ENCODE results near the gene PEX11G. TPM values are rescaled to one million over a fixed set of nuclear protein-coding genes. Genes with fewer than 3 reads are reported as not detected.

PEX11G gene
- total and polyA plus RNA-seq, 9 of the 15 experiments (the other 6 are each of a cell fraction or from before 2014, with no cell fraction given) = 0.07 to 3.2 (median 0.70) TPM; not detected in 1

DNA sequence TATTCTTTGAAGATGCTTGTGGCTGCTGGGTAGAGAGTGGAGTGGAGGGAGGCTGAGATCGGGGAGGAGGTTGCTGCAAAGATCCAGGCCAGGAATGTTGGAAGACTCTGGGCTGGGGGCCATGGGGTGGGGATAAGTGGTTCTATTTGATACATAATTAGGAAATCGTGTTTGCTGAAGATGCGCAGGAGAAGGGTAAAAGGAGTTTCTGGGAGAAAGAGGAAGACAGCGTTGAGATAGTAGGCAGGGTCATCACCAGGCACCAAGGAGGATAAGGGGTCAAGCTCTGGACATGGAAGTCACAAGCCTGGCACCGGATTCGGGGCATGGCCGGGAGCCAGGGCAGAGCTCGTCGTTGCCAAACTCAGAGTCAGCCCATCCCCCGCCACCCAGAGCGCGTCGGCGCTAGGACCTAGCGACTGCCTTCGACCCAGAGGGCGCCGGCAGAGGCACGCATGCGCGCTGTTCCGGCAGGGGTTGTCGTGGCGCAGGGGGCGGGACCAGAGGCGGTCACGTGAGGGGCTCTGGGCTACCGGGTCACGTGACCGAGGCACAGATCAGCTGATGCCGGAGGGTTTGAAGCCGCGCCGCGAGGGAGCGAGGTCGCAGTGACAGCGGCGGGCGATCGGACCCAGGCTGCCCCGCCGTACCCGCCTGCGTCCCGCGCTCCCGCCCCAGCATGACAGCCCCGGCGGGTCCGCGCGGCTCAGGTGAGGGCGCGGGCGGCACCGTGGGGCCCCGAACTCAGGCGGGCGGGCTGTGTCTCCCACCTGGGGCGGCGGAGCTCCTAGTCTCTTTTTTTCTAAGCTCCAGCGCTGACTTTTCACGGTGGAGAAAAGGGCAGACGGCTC lies 33.5 kb upstream of the PEX11G start, which contains the start of gene MCOLN1 (continued):
- TF ChIP-seq, protein P1, sequence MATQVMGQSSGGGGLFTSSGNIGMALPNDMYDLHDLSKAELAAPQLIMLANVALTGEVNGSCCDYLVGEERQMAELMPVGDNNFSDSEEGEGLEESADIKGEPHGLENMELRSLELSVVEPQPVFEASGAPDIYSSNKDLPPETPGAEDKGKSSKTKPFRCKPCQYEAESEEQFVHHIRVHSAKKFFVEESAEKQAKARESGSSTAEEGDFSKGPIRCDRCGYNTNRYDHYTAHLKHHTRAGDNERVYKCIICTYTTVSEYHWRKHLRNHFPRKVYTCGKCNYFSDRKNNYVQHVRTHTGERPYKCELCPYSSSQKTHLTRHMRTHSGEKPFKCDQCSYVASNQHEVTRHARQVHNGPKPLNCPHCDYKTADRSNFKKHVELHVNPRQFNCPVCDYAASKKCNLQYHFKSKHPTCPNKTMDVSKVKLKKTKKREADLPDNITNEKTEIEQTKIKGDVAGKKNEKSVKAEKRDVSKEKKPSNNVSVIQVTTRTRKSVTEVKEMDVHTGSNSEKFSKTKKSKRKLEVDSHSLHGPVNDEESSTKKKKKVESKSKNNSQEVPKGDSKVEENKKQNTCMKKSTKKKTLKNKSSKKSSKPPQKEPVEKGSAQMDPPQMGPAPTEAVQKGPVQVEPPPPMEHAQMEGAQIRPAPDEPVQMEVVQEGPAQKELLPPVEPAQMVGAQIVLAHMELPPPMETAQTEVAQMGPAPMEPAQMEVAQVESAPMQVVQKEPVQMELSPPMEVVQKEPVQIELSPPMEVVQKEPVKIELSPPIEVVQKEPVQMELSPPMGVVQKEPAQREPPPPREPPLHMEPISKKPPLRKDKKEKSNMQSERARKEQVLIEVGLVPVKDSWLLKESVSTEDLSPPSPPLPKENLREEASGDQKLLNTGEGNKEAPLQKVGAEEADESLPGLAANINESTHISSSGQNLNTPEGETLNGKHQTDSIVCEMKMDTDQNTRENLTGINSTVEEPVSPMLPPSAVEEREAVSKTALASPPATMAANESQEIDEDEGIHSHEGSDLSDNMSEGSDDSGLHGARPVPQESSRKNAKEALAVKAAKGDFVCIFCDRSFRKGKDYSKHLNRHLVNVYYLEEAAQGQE (IDR thresholded peaks at IDR 0.05; ENCODE audit: borderline replicate concordance) = peak; percentile 99
- TF ChIP-seq, protein P1 (CRISPR knock-in tag; IDR thresholded peaks at IDR 0.05; ENCODE audit: low read depth) = peak; percentile 88
- TF ChIP-seq SOX6 (IDR thresholded peaks at IDR 0.05) (peak; percentile 63), KAT7 (CRISPR knock-in tag; IDR thresholded peaks at IDR 0.05; ENCODE audit: borderline replicate concordance) (0 out of 2 replicates have a peak, but pooled peaks have one; percentile 65), ZNF717 (CRISPR knock-in tag; IDR thresholded peaks at IDR 0.05) (no peak), ZNF644 (tag; IDR thresholded peaks at IDR 0.05; ENCODE audit: low read depth) (no peak), GABPB2 (CRISPR knock-in tag; conservative IDR thresholded peaks at IDR 0.05) (0 out of 2 replicates have a peak, but pooled peaks have one; percentile 53), FOXA3 (CRISPR knock-in tag; conservative IDR thresholded peaks at IDR 0.05 in 1 of 2, IDR thresholded peaks at IDR 0.05 in 1 of 2) (peak in 1 of 2 experiments; percentile 74; a peak in 2 of 4 replicates), ZNF699 (CRISPR knock-in tag; IDR thresholded peaks at IDR 0.05; ENCODE audit: insufficient replicate concordance) (no peak)
- TF ChIP-seq, protein P2, sequence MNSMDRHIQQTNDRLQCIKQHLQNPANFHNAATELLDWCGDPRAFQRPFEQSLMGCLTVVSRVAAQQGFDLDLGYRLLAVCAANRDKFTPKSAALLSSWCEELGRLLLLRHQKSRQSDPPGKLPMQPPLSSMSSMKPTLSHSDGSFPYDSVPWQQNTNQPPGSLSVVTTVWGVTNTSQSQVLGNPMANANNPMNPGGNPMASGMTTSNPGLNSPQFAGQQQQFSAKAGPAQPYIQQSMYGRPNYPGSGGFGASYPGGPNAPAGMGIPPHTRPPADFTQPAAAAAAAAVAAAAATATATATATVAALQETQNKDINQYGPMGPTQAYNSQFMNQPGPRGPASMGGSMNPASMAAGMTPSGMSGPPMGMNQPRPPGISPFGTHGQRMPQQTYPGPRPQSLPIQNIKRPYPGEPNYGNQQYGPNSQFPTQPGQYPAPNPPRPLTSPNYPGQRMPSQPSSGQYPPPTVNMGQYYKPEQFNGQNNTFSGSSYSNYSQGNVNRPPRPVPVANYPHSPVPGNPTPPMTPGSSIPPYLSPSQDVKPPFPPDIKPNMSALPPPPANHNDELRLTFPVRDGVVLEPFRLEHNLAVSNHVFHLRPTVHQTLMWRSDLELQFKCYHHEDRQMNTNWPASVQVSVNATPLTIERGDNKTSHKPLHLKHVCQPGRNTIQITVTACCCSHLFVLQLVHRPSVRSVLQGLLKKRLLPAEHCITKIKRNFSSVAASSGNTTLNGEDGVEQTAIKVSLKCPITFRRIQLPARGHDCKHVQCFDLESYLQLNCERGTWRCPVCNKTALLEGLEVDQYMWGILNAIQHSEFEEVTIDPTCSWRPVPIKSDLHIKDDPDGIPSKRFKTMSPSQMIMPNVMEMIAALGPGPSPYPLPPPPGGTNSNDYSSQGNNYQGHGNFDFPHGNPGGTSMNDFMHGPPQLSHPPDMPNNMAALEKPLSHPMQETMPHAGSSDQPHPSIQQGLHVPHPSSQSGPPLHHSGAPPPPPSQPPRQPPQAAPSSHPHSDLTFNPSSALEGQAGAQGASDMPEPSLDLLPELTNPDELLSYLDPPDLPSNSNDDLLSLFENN (IDR thresholded peaks at IDR 0.05; ENCODE audit: low read depth in 2 of 2, low read length in 2 of 2) = no peak
- TF ChIP-seq, protein P3, sequence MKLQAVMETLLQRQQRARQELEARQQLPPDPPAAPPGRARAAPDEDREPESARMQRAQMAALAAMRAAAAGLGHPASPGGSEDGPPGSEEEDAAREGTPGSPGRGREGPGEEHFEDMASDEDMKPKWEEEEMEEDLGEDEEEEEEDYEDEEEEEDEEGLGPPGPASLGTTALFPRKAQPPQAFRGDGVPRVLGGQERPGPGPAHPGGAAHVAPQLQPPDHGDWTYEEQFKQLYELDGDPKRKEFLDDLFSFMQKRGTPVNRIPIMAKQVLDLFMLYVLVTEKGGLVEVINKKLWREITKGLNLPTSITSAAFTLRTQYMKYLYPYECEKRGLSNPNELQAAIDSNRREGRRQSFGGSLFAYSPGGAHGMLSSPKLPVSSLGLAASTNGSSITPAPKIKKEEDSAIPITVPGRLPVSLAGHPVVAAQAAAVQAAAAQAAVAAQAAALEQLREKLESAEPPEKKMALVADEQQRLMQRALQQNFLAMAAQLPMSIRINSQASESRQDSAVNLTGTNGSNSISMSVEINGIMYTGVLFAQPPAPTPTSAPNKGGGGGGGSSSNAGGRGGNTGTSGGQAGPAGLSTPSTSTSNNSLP (IDR thresholded peaks at IDR 0.05; ENCODE audit: borderline replicate concordance, low read depth, low read length) = no peak

Data from K562 (cell line).